ENCODE results near the gene SPR.
"Not testable (repeated sequence)": the region's sequence is repeated elsewhere in the genome, so short reads cannot be mapped to it uniquely, and the experiment has no call there.

The SPR gene

GRCh38 chr2:72888438-72889202, 1.4 kb downstream of the SPR start:
- no peak for DNase-seq

DNA sequence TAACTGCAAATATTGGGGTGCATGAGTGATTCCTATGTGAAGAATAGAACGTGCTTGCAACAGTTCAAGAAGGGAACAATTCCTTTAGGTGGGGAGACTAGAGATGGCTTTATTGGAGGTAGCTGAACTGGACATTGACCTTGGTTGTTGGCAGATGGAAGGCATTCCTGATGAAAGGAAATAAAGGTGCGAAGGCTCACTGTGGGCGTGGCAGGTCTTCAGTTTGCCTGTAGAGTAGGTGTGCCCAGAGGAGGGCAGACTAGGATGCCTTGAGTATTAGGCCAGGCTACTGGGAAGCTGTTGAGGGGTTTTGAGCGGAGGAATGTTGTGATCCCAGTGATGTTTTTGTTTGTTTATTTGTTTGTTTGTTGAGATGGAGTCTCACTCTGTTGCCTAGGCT, 2.8 kb downstream of the SPR start:
- DNase-seq, result no peak

- DNase-seq, result no peak
These were observed 4.0 kb downstream of the SPR start for GRCh38 chr2:72891091-72891818.

DNA sequence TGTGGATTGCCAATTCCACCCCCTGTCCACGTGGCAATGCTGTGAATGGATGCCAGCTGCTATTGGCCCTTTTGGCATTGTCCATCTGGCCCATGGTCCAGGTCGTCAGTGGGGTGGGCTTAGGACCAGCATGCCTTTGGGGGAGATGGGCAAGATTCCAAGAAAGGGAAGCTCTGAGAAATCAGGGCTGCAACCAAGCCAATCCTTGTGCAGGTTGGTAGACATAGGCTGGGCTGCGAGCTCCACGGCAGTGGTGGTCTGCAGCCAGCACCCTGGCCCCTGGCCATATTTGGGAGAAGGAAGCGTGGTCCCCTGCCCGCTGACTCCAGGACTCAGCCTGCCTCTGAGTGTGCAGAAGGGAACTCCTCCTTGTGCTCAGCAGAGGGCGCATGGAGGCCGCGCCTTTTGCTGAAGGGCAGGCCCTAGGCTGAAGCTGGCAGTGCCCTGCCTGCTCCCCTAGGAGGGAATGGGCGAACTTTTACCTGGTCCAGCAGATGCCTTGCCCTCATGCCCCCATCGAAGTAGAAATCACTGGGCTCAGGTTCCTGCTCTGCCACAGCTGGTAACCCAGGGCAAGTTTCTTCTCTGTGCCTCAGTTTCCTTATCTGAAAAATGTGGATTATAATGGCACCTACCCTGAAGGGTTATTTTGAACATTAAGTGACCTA, 5.4 kb downstream of the SPR start:
- DNase-seq, result peak in 36 of 56 donors; percentile 14 to 77 (median 41)

DNA sequence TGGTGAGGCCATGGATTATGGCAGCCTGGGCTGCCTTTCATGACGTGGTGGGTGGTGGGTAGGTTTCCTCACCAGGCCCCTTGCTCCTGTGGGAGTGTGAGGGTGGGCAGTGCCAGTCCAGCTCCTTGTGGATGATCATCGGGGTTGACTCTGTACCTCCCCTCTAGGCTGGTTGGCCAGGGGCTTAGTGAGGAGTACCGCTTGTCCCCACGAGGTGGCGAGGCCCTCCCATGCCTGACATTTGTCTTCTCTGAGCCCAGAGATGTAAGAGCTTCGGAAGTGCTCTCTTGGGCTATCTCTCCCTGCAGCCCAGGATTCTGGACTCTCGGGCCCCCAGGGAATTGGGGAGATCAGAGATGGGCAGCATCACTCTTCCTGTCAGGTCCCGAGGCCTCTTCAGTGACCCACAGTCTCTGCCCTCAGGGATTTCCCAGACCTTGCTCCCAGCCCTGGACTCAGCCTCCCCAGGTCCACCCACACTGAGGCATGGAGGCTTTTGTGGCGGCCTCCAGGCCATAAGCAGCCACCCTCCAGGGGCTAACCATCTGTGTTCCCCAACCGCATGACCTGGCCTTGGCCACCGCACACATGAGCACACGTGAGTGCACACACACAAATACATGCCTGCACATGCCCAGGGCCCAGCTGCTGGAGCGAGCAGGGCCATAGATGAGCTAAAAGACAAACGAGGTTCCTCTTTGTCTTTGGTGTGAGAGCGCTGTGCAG, 6.5 kb downstream of the SPR start:
- DNase-seq, result peak in 10 of 56 donors; percentile 6 to 46 (median 21)

- DNase-seq, result no peak
These were observed 7.3 kb downstream of the SPR start for GRCh38 chr2:72894514-72894913.

DNA sequence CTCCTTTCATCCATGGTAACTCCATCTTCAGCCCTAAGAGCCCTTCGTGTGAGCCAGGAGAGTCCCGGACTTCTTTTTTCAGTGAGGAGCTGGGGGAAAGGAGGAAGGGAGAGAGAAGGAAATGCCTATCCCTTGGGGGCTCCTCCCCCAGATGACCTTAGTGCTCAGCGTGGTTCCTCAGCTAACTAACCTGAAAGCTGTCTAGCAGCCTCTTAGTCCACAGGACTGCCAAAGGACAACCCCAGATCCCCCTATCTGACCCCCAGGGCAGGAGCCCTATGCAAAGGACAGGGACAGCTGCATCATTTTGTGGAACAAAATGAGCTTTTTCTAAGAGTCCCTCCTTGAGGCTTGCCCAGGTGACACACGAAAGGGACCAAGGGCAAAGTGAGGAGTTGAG, 7.9 kb downstream of the SPR start:
- DNase-seq, result no peak

- DNase-seq, result peak in 3 of 56 donors; percentile 9 to 19 (median 16)
These were observed 8.6 kb downstream of the SPR start for GRCh38 chr2:72895759-72896281.

GRCh38 chr2:72896446-72896845, 9.2 kb downstream of the SPR start:
- DNase-seq, result no peak

DNA sequence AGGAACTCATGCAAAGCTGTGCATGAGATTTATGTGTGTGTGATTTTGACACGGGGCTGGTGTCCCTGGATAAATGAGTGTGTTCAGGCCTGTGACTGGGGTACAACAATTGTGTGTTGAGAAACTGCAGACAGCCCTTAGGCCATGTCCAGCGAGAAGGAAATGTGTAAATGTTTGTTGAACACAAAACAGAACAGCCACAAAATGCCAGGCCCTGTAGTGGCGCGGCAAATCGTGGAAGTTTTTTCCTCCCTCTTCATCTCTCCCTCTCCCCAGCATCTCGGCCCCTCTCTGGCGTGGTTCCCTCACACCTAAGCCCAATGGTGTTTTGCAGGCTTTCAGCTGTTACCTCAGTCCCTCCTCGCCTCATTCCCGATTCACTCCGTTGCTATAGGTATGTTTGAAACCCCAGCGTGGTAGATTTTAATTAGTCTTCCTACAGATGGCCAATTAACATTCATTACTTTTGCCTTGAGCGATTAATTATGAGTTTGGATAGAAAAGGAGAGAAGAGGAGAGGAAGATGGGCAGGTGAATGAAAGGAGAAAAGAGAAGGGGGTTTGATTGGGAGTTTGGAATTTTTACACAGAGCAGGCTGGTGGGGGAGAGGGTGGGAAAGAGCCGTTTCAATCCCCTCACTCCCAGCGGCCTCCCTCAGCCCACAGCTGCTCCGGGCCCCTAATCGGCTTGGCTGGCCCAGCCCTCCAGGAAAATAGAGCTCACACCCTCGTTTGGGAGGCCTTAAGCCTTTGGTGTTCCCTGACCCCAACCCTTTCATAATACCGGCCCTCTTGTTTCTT, 10.8 kb downstream of the SPR start:
- no peak for DNase-seq

DNA sequence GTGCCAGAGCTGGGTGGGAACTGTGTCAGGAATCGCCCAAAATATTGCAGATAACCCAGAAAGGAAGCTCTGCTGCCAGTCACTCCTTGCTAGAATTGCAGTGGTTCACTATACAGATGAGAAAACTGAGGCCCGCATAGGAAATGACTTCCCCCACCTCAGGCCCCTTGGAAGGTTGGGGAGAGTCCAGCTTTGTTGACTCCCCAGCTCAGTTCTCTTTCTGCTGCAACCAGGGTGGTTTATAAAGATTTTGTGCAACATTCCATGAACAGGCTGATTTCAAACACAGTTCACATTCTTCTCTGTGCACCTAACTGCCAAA, 11.3 kb downstream of the SPR start:
- DNase-seq, result no peak

DNA sequence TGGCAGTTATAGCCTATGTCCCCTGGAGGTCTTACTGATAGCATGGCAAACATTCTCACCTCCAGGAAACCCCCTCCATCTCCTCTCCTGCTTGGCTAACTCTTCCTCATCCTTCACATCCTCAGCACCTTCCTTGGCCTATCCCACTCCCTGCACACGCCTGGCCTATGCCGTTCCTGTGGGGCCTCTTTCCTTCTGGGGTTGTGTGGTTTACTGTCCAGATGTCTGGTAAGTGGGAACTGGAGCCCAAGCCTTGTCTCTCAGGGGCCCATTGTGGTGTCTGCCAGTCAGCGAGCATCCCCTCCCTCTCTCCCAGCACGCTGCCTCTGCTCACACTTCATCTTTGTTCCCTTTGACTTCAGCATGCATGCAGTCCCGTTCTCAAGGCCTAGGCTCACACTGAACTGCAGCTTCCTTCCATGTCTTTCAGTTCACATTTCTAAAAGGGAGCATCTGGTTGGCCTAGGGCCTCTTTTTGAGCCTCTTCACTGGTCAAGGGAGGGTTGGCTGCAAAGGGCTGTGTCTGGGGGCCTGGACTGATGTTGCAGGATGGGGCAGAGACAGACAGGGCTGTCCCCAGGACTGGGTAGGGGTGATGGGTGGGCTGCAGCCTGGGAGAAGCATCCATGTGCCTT, 13.1 kb downstream of the SPR start:
- DNase-seq, result no peak

DNA sequence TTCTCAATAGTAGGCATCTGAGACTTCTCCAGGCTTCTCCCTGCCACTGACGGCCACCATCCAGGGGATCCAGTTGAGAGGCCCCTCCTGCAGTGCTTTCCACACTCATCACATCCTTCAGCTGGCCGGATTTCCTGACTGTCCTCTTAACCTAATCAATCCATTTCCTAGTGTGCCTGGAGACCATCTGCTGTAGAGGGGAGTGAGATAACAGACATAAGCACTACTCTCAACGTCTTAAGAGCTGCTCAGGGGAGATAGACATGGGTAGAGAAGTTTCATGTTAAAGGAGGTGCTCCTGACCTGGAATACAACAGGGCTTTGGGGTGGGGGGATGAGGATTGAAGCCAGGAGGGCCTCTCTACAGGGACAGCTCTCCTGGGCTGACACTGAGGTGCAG, 14.2 kb downstream of the SPR start:
- DNase-seq, result no peak

- not testable (repeated sequence) for DNase-seq
These were observed 20.2 kb downstream of the SPR start for GRCh38 chr2:72907369-72907768.

DNA sequence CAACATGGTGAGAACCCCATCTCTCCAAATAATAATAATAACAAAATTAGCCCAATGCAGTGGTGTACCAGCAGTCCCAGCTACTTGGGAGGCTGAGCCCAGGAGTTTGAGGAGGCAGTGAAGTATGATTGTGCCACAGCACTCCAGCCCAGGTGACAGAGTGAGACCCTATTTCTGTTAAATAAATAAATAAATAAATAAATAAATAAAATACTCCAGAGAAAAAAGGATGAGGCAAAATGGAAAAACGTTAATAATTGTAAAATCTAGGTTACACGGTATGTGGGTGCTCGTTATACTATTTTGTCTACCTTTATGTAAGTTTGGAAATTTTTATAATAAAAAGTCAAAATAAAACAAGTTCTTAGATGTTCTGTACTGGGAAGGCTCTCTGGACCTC, 21.5 kb downstream of the SPR start:
- no peak for DNase-seq

DNA sequence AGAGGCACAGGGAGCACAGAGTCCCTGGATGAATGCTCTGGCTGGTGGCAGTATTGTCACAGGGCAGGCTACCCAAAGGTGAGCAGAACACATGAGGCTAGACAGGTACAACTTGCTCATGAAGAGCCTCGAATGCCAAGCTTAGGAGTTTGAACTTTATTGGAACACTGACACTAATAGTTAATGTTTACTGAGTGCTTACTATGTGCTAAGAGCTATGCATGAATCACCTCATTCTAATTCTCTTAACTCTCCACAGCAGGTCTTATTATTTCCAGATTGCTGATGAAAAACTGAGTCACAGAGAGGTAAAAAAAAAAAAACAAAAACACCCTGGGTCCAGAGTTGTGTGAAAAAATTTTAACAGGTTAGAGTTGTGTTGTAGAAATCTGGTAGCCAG, 24.0 kb downstream of the SPR start:
- no peak for DNase-seq

- DNase-seq, result no peak
These were observed 26.4 kb downstream of the SPR start for GRCh38 chr2:72913486-72914205.

DNA sequence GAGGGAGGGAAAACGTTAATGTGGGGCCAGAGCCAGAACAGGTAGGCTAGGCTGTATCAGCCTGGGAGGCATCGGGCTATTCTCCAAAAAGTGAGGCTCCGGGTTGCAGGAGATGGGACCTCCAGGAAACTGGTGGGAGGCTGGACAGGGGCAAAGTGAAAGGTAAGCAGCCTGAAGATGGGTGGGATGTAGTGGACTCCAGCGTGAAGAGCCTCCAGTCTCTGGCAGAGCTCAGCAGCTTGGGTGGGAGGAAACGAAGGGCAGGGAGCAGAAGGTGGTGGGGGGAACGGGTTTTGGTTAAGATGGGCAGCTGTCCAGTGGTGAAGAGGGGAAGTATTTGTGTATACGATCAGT, 27.0 kb downstream of the SPR start:
- no peak for DNase-seq

DNA sequence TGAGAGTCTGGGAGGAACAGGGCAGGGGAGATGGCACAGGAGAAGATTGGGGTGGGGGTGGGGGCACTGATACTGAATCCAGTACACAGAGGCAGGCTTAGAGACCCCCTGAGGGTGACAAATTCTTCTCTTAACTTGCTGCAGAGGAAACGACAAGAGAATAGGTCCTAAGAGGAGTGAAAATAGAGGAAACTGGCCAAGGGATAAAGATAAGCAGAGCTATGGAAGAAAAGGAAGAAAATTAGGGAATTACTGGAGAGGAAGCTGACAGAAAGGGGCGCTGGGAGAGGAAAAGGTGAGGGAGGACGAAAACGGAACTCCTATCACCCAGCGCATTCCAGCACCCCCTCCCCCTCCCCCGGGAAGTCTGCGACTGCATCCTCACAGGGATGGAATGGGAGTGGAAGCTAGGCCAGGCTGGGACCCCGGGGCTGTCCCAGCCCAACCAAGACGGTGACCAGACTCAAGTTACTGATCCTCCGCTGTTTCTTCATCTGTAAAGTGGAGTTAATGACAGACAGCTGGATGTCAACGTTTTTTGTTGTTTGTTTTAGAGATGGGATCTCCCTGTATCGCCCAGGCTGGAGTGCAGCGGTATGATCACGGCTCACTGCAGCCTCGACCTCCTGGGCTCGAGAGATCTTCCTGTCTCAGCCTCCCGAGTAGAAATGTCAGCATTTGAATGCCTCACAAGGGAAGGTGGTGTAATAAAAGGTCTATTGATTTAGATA, 27.5 kb downstream of the SPR start:
- DNase-seq, result no peak

Data from amygdala (tissue), 56 donors.